Bronchial epithelial cell (primary cell): ENCODE results near the gene VWF. TPM values are rescaled to one million over a fixed set of nuclear protein-coding genes. Genes with fewer than 3 reads are reported as not detected.
A peak's percentile ranks its signal among the peaks of the same experiment; 100 is the strongest.

Experiments used
- DNase-seq: peaks from one replicate; pipeline ENCODE4 v3.0.0-alpha.2; 2010; ENCODE audit warnings: low read depth
- FAIRE-seq: peaks from 2 replicates; lab custom pipeline; 2011; peaks lifted over from hg19 to GRCh38; lab: Jason Lieb, UNC
- H3K27me3 ChIP-seq: 2 replicates; pipeline ENCODE4 v1.5.1; 2011; ENCODE audit warnings: low read length; ENCODE audit not compliant: control insufficient read depth, insufficient read depth
- H3K36me3 ChIP-seq: 2 replicates; pipeline ENCODE4 v1.5.1; 2011; ENCODE audit warnings: low read length; ENCODE audit not compliant: control insufficient read depth, insufficient read depth
- H3K4me3 ChIP-seq: 2 replicates; pipeline ENCODE4 v1.5.1; 2011; ENCODE audit warnings: mild to moderate bottlenecking, low read depth, low read length, control low read depth
- CTCF ChIP-seq: IDR thresholded peaks from 2 replicates; pipeline ENCODE4 v1.5.1; 2011; ENCODE audit warnings: mild to moderate bottlenecking, moderate library complexity, low read length, control low read depth, inconsistent platforms; ENCODE audit not compliant: insufficient read depth, severe bottlenecking
- total RNA-seq: library from RNA; depleted of rRNA; stranded (reverse); fragments of >200 nt; gene quantifications from 2 replicates; pipeline ENCODE4 v1.2.1, GENCODE V29; 2014

VWF gene
- total RNA-seq, result 0.26 and 0.51 TPM in 2 replicates

GRCh38 chr12:6124411-6125309 lies at the start of gene VWF:
Gene VWF, minus strand, starts transcription at chr12:6124670. Its CDS starts 1,474 bp downstream, at chr12:6123196.
- peak; percentile 62 for DNase-seq
- no peak for FAIRE-seq
- H3K4me3 ChIP-seq, result no peak within 1 kb of the TSS
- no peaks in the 10 kb centered on the region for H3K27me3 ChIP-seq
- TF ChIP-seq CTCF, result no peak
- no peaks in the 10 kb centered on the region for H3K36me3 ChIP-seq

- TF ChIP-seq CTCF, result no peak
- Histone ChIP-seq H3K27me3 (no peaks in the 10 kb centered on the region), H3K4me3 (no peak overlapping the region), H3K36me3 (no peaks in the 10 kb centered on the region)
- DNase-seq (no peak), FAIRE-seq (no peak)
These were observed 48.4 kb upstream of the VWF start for GRCh38 chr12:6172862-6173261.

GRCh38 chr12:6172086-6172485 lies 47.6 kb upstream of the VWF start:
- Histone ChIP-seq H3K36me3 (no peaks in the 10 kb centered on the region), H3K27me3 (no peaks in the 10 kb centered on the region), H3K4me3 (no peak overlapping the region)
- no peak for TF ChIP-seq CTCF
- no peak for DNase-seq
- FAIRE-seq, result no peak

GRCh38 chr12:6171409-6172015 lies 47.0 kb upstream of the VWF start:
- no peak for FAIRE-seq
- no peak for DNase-seq
- TF ChIP-seq CTCF, result no peak

GRCh38 chr12:6167327-6168280 lies 43.1 kb upstream of the VWF start:
- DNase-seq (peak; percentile 96), FAIRE-seq (no peak)
- H3K27me3 ChIP-seq, result no peaks in the 10 kb centered on the region
- no peaks in the 10 kb centered on the region for H3K36me3 ChIP-seq
- no peak overlapping the region for H3K4me3 ChIP-seq
- no peak for TF ChIP-seq CTCF

More at GRCh38 chr12:6171409-6172015, 47.0 kb upstream of the VWF start:
- Histone ChIP-seq H3K4me3 (no peak overlapping the region), H3K27me3 (no peaks in the 10 kb centered on the region), H3K36me3 (no peaks in the 10 kb centered on the region)
